Measurements from ENCODE around the gene KIF5A. TPM values are rescaled to one million over a fixed set of nuclear protein-coding genes. Genes with fewer than 3 reads are reported as not detected.
A peak's percentile ranks its signal among the peaks of the same experiment; 100 is the strongest.

KIF5A gene
- polyA plus RNA-seq, 1 of the 3 experiments (the other 2 are of a cell fraction), result 6.2 TPM

GRCh38 chr12:57515934-57516541 is 33.8 kb upstream of the KIF5A start:
- Histone ChIP-seq H3K9me2 (no peaks in the 10 kb centered on the region), H3K36me3 (replicated peaks in 1 of 2; ENCODE audit: control insufficient read depth in 1 of 2, insufficient read depth in 2 of 2, low read length in 1 of 2) (peaks cover 61% of the 10 kb centered on the region in 2 experiments), H3K79me2 (ENCODE audit: insufficient read depth) (peaks cover 37% of the 10 kb centered on the region), H3K27ac (ENCODE audit: low read depth in 2 of 2, low read length in 1 of 2) (peak overlapping the region in 1 of 2 experiments; percentile 98; a peak in 1 of 4 replicates), H4K20me1 (ENCODE audit: insufficient read depth) (peaks cover 41% of the 10 kb centered on the region), H3K27me3 (ENCODE audit: insufficient read depth) (no peaks in the 10 kb centered on the region), H3F3A (replicated peaks; ENCODE audit: insufficient read depth) (peaks cover 57% of the 10 kb centered on the region), H3K4me3 (ENCODE audit: low read depth in 2 of 2, low read length in 1 of 2) (no peak overlapping the region), H3K4me2 (no peak overlapping the region), H3K4me1 (ENCODE audit: control insufficient read depth in 1 of 2, insufficient read depth in 2 of 2, low read depth in 1 of 2, low read length in 1 of 2) (peaks cover 14 to 23% of the 10 kb centered on the region in 2 experiments), H3K9ac (no peak overlapping the region), H2AFZ (ENCODE audit: low read depth) (no peak overlapping the region), H3K9me3 (no peaks in the 10 kb centered on the region)
- TF ChIP-seq ELF1 (IDR thresholded peaks at IDR 0.05), result no peak
- TF ChIP-seq FOXM1 (IDR thresholded peaks at IDR 0.05; ENCODE audit: low read depth), result no peak
- no peak for TF ChIP-seq FOXJ3 (CRISPR knock-in tag; IDR thresholded peaks at IDR 0.05)
- no peak for TF ChIP-seq CTCF (IDR thresholded peaks at IDR 0.05)
- no peak for TF ChIP-seq CHD2 (IDR thresholded peaks at IDR 0.05; ENCODE audit: low read length, partially characterized antibody)
- no peak for TF ChIP-seq RAD21 (IDR thresholded peaks at IDR 0.05; ENCODE audit: low read length)
- TF ChIP-seq REST (IDR thresholded peaks at IDR 0.05; ENCODE audit: low read depth, low read length), result no peak
- TF ChIP-seq MXI1 (IDR thresholded peaks at IDR 0.05; ENCODE audit: low read depth, low read length), result no peak
- no peak for TF ChIP-seq TAF1 (IDR thresholded peaks at IDR 0.05; ENCODE audit: borderline replicate concordance, low read depth, low read length)
- no peak for TF ChIP-seq YY1 (IDR thresholded peaks at IDR 0.05; ENCODE audit: low read depth)
- TF ChIP-seq NRF1 (IDR thresholded peaks at IDR 0.05; ENCODE audit: low read depth, low read length), result no peak
- no peak for TF ChIP-seq EZH2phosphoT487 (IDR thresholded peaks at IDR 0.05; ENCODE audit: borderline replicate concordance, low read depth)
- no peak for TF ChIP-seq USF1 (IDR thresholded peaks at IDR 0.05; ENCODE audit: borderline replicate concordance, low read depth)
- TF ChIP-seq, protein P1, sequence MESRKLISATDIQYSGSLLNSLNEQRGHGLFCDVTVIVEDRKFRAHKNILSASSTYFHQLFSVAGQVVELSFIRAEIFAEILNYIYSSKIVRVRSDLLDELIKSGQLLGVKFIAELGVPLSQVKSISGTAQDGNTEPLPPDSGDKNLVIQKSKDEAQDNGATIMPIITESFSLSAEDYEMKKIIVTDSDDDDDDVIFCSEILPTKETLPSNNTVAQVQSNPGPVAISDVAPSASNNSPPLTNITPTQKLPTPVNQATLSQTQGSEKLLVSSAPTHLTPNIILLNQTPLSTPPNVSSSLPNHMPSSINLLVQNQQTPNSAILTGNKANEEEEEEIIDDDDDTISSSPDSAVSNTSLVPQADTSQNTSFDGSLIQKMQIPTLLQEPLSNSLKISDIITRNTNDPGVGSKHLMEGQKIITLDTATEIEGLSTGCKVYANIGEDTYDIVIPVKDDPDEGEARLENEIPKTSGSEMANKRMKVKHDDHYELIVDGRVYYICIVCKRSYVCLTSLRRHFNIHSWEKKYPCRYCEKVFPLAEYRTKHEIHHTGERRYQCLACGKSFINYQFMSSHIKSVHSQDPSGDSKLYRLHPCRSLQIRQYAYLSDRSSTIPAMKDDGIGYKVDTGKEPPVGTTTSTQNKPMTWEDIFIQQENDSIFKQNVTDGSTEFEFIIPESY (IDR thresholded peaks at IDR 0.05; ENCODE audit: borderline replicate concordance, low read depth), result no peak
- no peak for TF ChIP-seq FOSL2 (IDR thresholded peaks at IDR 0.05; ENCODE audit: borderline replicate concordance, low read depth)
- no peak for TF ChIP-seq RCOR1 (IDR thresholded peaks at IDR 0.05; ENCODE audit: low read length)
- POLR2A ChIA-PET, result interaction anchor here (1.3 to 2.2 kb wide), 4 partner anchors 15 to 30 kb away, joined by 4 to 8 read pairs (median 5); no protein-coding TSS in a partner anchor
- CTCF ChIA-PET, result interaction anchor here (0.5 to 1.0 kb wide), 2 partner anchors 208 to 277 kb away, joined by 3 to 4 read pairs; no protein-coding TSS in a partner anchor
- 94% methylated on average over 11 of the region's 11 CpGs for WGBS (ENCODE audit: low lambda C conversion rate)
- no peak for DNase-seq
